Activated CD8-positive, alpha-beta memory T cell treated with anti-CD3 and anti-CD28 coated beads, Interleukin-2, amount 50 U/mL, for 48 hours (primary cell): Measurements from ENCODE around the gene TEX261.

Experiments used
- DNase-seq: peaks from one replicate; pipeline ENCODE4 v3.0.0-alpha.2; 2020

Gene TEX261

GRCh38 chr2:70954886-70955285 is 39.8 kb downstream of the TEX261 start:
- DNase-seq: peak; percentile 38

DNA sequence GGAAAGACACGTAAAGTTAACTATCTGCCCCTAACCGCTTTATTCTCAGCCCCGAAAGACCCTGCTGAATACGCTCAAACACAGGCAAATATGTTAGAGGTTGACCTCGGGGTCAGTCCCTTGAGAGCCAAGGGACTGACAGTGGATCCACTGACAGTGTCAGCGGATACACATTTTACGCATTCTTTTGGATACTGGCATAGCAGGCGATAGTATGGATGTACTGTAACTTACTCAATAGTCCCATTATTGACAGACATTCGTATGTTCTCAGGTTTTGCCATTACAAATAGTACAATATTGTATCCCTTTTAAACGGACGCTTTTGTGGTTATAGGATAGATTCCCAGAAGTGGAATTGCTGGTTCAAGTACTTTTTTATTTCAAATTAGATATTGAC is 45.6 kb downstream of the TEX261 start:
- DNase-seq: no peak

DNA sequence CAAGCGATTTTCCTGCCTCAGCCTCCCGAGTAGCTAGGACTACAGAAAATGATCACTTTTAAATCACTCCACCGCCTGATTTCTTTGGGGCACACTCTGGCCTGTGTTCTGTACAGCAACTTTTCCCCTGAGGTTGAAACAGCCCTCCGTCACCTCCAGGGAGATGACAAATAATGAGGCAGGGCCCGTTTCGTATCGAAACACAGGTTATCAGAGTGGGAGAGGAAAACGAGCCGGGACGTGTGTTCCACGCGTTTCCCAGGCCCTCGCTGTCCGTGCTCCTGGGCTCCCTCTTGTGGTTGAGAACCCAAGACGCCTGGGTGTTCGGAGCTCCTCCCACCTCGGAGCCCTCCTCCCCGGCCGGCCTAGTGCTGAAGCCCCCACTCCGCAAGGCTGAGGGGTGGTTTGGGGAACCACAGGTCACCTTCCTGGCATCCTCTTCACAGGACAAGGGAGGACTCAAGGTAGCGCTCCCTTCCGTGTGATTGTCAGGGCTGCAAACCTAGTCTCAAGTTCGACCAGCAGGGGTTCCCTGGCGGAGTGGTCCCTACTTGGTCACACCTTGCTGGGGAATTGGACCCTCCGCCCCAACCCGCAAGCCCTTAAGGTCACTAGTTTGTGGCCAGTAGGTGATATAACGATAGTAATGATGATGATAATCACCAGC is 46.2 kb downstream of the TEX261 start:
- DNase-seq: peak; percentile 87

- DNase-seq: peak; percentile 53
Observed at GRCh38 chr2:70947556-70948184, 47.0 kb downstream of the TEX261 start.

- DNase-seq: peak; percentile 57
Observed at GRCh38 chr2:70946832-70947442, 47.7 kb downstream of the TEX261 start.

- DNase-seq: peak; percentile 29
Observed at GRCh38 chr2:70944111-70944690, 50.5 kb downstream of the TEX261 start.

- peak; percentile 22 for DNase-seq
Observed at GRCh38 chr2:70943205-70943871, 51.3 kb downstream of the TEX261 start.

GRCh38 chr2:70942396-70943204 is 52.1 kb downstream of the TEX261 start:
- DNase-seq: no peak

- no peak for DNase-seq
Observed at GRCh38 chr2:70941701-70942100, 53.0 kb downstream of the TEX261 start.

- DNase-seq: no peak
Observed at GRCh38 chr2:70941186-70941585, 53.5 kb downstream of the TEX261 start.

DNA sequence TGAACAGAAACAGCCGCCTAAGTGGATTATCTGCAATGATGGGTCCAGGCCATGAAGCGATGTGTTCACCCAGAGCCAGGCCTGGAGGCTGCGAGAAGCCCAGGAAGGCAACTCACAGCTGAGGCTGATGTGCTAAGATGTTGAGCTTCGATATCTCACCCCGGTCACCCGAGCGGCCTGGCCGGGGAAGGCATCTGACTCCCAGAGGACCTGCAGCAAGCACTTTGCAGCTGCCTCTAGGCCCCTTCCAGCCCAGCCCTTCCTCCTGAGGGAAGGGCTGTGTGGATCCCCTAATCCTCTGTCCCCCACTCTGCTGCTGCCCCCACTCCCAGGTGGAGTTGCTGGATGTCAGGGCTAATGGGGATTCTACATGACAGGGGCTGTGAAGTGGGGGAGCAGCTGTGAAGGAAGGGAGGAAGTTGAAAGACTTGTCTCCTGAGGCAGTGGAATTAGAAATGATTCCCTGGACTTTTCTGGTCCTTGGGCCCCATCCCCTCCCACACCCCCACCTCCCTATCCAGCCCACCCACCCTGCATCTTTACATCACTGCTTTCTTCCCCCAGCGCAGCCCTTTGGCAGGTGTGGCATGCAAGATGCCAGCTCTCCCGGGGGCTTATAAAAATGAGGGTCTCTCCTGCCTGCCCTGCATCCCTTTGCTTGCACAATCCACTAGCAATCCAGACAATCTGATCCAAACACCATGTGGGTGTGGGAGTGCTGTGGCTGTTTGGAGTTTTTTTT is 54.7 kb downstream of the TEX261 start:
- peak; percentile 43 for DNase-seq

DNA sequence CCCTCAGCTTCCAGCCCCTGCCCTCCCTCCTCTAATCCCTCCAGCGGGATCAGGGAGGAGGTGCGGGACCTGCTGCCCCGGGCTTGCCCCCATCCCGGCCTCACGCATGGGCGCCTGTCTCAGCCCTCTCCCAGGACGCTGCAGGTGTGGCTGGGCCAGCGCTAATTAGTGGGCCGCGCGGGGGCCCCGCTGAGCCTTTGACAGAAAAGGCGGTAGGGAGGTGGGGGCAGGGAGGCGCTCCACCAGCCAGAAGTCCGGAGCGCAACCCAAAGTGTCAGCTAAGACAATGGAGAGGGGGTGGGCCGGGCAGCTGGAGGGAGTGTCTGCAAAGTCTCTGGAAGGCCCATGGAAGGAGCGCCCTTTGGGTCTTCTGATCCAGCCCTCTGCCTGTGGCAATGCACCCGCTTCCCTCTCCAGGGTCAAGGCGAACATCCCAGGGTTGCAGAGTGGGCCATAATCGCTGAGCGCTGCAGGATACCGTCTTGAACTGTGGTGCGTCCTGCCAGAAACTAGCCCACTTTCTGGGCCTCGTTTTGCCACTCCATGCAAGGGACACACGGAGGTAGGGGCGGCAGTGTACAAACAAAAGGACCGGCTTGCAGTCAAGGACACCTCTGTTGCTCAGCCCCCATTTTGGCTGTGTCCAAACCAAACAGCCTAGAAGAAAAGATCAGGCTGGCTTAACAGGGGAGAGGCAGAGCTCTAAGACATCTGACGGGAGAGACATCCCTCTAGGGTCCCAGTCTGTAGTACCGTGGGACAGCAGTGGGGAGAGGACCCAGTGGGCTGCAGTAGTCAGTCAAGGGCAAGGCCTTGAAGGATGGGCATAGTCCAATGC is 55.5 kb downstream of the TEX261 start:
- peak; percentile 43 for DNase-seq

DNA sequence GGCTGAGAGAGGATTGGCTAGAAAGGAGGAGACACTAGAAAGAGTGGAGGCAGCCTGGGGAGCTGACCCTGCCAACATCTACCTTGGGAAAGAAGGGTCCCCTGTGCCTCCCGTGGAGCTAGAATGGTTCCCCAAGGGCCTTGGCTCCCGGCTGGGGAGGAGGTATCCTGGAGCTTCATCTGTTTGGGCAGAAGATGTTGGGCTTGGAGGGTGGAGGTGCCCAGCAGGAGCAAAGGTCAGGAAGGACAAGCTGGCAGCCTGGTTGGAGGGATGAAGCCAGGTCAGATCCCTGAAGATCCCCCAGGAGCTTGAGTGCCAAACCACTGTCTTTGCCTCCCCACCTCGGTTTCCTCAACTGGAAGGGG is 56.1 kb downstream of the TEX261 start:
- no peak for DNase-seq

DNA sequence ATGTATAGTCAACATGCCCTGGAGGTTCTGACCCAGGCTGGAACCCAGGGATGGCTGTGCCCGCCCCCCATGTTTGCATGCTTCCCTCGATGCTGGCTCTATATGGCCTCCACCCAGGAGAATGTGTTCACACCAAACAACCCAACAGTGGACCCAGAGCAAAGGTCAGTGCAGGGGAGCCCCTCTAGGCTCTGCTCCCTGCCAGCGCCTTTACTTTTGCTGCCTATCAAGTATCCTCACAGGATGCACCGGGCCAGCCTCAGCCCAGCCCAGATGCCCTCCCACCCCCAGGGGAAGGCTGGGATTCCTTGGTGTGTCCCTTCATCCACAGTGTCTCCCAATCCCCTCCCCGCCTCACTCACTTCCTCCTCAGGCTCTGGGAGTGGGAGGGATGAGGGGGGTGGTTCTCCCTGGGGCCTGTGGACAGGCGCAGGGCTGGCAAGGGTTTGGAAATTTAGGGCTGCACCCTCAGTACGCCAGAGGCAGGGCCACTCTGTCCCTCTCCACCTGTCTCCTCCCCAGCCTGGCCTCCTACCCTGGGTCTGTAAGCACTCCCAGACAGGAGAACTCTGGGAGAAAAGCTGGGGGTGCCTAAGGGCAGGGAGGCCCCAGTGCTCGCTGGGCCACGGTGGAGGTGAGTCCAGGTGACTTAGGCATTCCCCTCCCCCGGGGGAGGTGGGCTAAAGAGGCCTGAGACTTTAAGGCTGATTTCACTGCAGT is 56.6 kb downstream of the TEX261 start:
- peak; percentile 40 for DNase-seq

GRCh38 chr2:70936979-70937811 is 57.5 kb downstream of the TEX261 start:
- peak; percentile 26 for DNase-seq

GRCh38 chr2:70936165-70936978 is 58.3 kb downstream of the TEX261 start:
- peak; percentile 43 for DNase-seq
